K562 (cell line): ENCODE data around the gene NRN1L. TPM values are rescaled to one million over a fixed set of nuclear protein-coding genes. Genes with fewer than 3 reads are reported as not detected.

ENCODE experiments used
- BRD4 ChIP-seq: fragments of 200-600 bp; sonication (generic); IDR thresholded peaks from 2 replicates; pipeline ENCODE4 v1.6.1; 2017; ENCODE audit warnings: inconsistent platforms
- CLOCK ChIP-seq: fragments of 250-450 bp; sonication (Bioruptor Pico); IDR thresholded peaks from 2 replicates; pipeline ENCODE4 v1.4.0; 2020; ENCODE audit warnings: mild to moderate bottlenecking, moderate library complexity, borderline replicate concordance
- DLX4 ChIP-seq: fragments of 250-450 bp; sonication (Bioruptor Pico); IDR thresholded peaks from 2 replicates; pipeline ENCODE4 v1.6.1; 2021; ENCODE audit warnings: mild to moderate bottlenecking
- EP400 ChIP-seq: fragments of 450-650 bp; IDR thresholded peaks from 2 replicates; pipeline ENCODE4 v1.6.1; 2017; ENCODE audit warnings: antibody characterized with exemption, mild to moderate bottlenecking, moderate library complexity
- ETV1 ChIP-seq: fragments of 450-650 bp; conservative IDR thresholded peaks from 2 replicates; pipeline ENCODE4 v1.6.1; 2016; ENCODE audit warnings: missing genetic modification characterization, control low read depth, low read depth, missing compliant biosample characterization
- HNRNPUL1 ChIP-seq: fragments of 200-400 bp; formaldehyde crosslinking; IDR thresholded peaks from 2 replicates; pipeline ENCODE4 v1.6.1; 2017; ENCODE audit warnings: low read length
- JUNB ChIP-seq: fragments of 450-650 bp; formaldehyde crosslinking; conservative IDR thresholded peaks from 2 replicates; pipeline ENCODE4 v1.4.0; 2020; ENCODE audit warnings: mild to moderate bottlenecking
- MTA1 ChIP-seq: fragments of 450-650 bp; IDR thresholded peaks from 2 replicates; pipeline ENCODE4 v1.6.1; 2017; ENCODE audit warnings: borderline replicate concordance
- NUFIP1 ChIP-seq: fragments of 450-650 bp; IDR thresholded peaks from 2 replicates; pipeline ENCODE4 v1.6.1; 2018; ENCODE audit not compliant: partially characterized antibody
- RB1 ChIP-seq: fragments of 450-650 bp; IDR thresholded peaks from 2 replicates; pipeline ENCODE4 v1.6.1; 2017; ENCODE audit warnings: low read depth, mild to moderate bottlenecking
- REST ChIP-seq, 2 experiments: fragments of 450-650 bp; formaldehyde crosslinking in 1 of 2; IDR thresholded peaks; 2 replicates each; pipeline versions ENCODE4 v1.4.0 to v1.6.1; 2014 to 2020; ENCODE audit warnings: mild to moderate bottlenecking in 2 of 2, borderline replicate concordance in 1 of 2, low read depth in 1 of 2
- SMAD1 ChIP-seq: fragments of 150-350 bp; IDR thresholded peaks from 2 replicates; pipeline ENCODE4 v1.6.1; 2014; ENCODE audit warnings: low read length, low read depth; ENCODE audit not compliant: partially characterized antibody
- SRF ChIP-seq, 2 experiments: fragments of 250-450, 450-650 bp in 1 of 2; sonication (Bioruptor Pico) in 1 of 2; sonication (generic) in 1 of 2; formaldehyde crosslinking; IDR thresholded peaks; 2 replicates each; pipeline versions ENCODE4 v1.5.0 to v1.5.1; 2020 to 2022; ENCODE audit warnings: mild to moderate bottlenecking in 1 of 2, missing genetic modification reagents in 1 of 2
- TBL1XR1 ChIP-seq, 2 experiments: IDR thresholded peaks; 2 replicates each; pipeline ENCODE4 v1.6.1; 2012; ENCODE audit warnings: improper control_type of control experiment in 2 of 2, low read length in 2 of 2, mild to moderate bottlenecking in 1 of 2
- TCF3 ChIP-seq: sonication (generic); formaldehyde crosslinking; IDR thresholded peaks from 2 replicates; pipeline ENCODE4 v1.4.0; 2020; ENCODE audit warnings: mild to moderate bottlenecking, missing genetic modification reagents
- ZNF121 ChIP-seq: sonication (generic); formaldehyde crosslinking; conservative IDR thresholded peaks from 2 replicates; pipeline ENCODE4 v1.8.0; 2022; ENCODE audit warnings: missing genetic modification reagents
- ZNF77 ChIP-seq: fragments of 250-450 bp; sonication (Bioruptor Pico); IDR thresholded peaks from 2 replicates; pipeline ENCODE4 v1.5.0; 2020
- polyA plus RNA-seq, 8 experiments: library from polyadenylated mRNA; depleted of rRNA in 4 of 8; stranded (reverse) in 5 of 8; unstranded in 3 of 8; fragments of >200 nt; fragmentation: Nextera tagmentation in 2 of 8; fragmentation: Illumina TruSeq in 1 of 8; extraction: Ambion mirVana in 2 of 8; extraction: Trizol in 1 of 8; gene quantifications; 2 replicates each; pipeline versions ENCODE4 v1.2.1 to v1.2.3, GENCODE V29; 2011 to 2014; ENCODE audit warnings: inconsistent platforms in 1 of 8, missing spikeins in 1 of 8
- total RNA-seq, 7 experiments: library from RNA; depleted of rRNA in 6 of 7; stranded (reverse); fragments of >200 nt in 6 of 7; fragmentation: Illumina TruSeq in 2 of 7; extraction: Trizol in 2 of 7; gene quantifications; 2 replicates each; pipeline versions ENCODE4 v1.2.1 to v1.2.3, GENCODE V29; 2011 to 2021; ENCODE audit warnings: low replicate concordance in 1 of 7

Gene NRN1L
- total and polyA plus RNA-seq, 9 of the 15 experiments (the other 6 are each of a cell fraction or from before 2014, with no cell fraction given): 0.22 to 0.86 (median 0.61) TPM; not detected in 5

GRCh38 chr16:67846320-67847063 is 38.2 kb upstream of the NRN1L start, which contains the start of gene NUTF2 (continued):
- TF ChIP-seq CLOCK (CRISPR knock-in tag) (no peak), ZNF77 (CRISPR knock-in tag) (no peak), DLX4 (CRISPR knock-in tag) (no peak), NUFIP1 (no peak), ETV1 (peak; percentile 85), EP400 (peak; percentile 89), BRD4 (peak; percentile 44; the same call in 1 of the 2 replicates), TCF3 (CRISPR knock-in tag) (no peak), MTA1 (no peak), RB1 (peak; percentile 52; the same call in 1 of the 2 replicates), SRF (CRISPR knock-in tag; IDR thresholded peaks at IDR 0.05) (peak in 1 of 2 experiments; percentile 89; a peak in 1 of 4 replicates), JUNB (CRISPR knock-in tag) (no peak), REST (IDR thresholded peaks at IDR 0.05; ENCODE audit: borderline replicate concordance) (peak; percentile 66), REST (CRISPR knock-in tag; IDR thresholded peaks at IDR 0.05; ENCODE audit: low read depth) (no peak), ZNF121 (CRISPR knock-in tag) (no peak), TBL1XR1 (IDR thresholded peaks at IDR 0.05; ENCODE audit: low read length in 2 of 2) (peak in 1 of 2 experiments; percentile 28; a peak in 2 of 4 replicates), HNRNPUL1 (no peak), SMAD1 (peak; percentile 16)
